ENCODE results near the gene HIRIP3.
A peak's percentile ranks its signal among the peaks of the same experiment; 100 is the strongest.

Gene HIRIP3

DNA sequence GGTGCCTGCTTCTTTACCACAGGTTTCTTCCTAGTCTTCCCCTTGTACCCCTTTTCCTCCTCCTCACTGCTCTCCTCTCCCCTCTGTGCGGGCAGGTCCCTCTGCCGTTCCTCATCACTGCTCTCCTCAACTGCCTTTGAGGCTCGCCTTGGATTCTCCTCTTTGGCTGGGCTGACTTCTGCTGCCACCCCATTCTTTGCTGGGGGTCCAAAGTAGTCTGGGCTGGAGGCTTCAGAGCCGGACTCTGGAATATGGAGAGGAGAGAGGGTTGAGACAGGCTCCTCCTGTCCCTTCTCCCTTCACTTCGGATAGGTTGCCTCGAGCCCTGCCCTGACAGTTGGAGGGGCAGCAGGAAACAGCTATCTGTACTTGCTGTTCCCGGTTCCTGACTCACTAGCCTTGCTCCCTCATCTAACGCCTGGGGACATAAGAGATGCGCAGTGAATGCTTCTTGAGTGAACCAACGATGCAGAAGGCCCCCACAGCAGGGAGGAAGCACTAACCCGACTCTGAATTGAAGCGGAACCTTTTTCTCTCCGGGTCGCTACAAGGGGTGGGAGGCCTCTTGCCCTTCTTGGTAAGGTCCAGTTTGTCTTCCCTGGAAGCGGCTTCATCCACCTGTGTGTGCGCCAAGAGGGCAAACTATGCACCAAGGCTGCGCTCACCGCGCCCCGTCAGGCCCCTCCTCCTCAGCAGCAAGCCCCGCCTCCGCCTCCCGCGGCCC is 655 bp downstream of the HIRIP3 start:
- TF ChIP-seq, protein P1, sequence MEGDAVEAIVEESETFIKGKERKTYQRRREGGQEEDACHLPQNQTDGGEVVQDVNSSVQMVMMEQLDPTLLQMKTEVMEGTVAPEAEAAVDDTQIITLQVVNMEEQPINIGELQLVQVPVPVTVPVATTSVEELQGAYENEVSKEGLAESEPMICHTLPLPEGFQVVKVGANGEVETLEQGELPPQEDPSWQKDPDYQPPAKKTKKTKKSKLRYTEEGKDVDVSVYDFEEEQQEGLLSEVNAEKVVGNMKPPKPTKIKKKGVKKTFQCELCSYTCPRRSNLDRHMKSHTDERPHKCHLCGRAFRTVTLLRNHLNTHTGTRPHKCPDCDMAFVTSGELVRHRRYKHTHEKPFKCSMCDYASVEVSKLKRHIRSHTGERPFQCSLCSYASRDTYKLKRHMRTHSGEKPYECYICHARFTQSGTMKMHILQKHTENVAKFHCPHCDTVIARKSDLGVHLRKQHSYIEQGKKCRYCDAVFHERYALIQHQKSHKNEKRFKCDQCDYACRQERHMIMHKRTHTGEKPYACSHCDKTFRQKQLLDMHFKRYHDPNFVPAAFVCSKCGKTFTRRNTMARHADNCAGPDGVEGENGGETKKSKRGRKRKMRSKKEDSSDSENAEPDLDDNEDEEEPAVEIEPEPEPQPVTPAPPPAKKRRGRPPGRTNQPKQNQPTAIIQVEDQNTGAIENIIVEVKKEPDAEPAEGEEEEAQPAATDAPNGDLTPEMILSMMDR (IDR thresholded peaks at IDR 0.05; ENCODE audit: unreplicated experiment in 3 of 3), result no peak
- Mint-ChIP-seq H3K27ac (peak overlapping the region; percentile 19 to 92 (median 92)), H3K9me3 (no peaks in the 10 kb centered on the region), H3K36me3 (ENCODE audit: low read depth) (peaks cover 27% of the 10 kb centered on the region), H3K27me3 (ENCODE audit: low read depth) (no peaks in the 10 kb centered on the region), H3K4me1 (peaks cover 24% of the 10 kb centered on the region), H3K4me3 (peak overlapping the region; percentile 98)

DNA sequence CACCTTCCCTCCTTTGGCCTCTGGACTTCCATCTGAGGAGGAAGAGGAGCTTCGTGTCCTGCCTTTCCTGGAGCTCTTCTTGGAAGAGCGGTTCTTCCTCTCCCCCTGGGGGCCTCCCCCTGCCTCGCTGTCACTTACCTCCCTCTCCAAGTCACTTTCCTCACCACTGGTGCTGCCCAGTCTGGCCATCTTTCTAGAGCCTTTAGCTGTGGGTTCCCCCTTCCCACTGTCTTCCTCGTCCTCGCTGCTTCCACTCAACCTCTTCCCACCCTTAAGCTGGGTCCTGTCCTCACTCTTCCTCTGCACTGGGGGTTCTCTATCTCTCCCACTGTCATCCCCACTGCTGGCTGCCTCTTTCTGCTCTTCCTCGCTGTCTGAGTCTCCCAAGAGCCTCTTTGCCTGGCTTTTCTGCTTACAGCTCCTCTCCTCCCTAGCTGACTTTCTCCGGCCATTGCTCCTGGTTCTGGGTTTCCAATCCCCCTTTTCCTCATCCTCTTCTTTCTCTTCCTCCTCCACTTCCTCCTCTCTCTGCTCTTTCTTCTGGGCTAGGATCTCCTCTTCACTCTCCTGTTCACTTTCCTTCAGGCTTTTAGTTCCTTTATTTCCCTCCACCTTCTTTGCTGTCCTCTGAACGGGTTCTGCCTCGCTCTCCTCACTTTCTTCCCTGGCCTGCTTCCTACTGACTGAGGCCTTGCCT is 1.4 kb downstream of the HIRIP3 start:
- H3K9me3 Mint-ChIP-seq, result no peaks in the 10 kb centered on the region
- peak overlapping the region; percentile 98 for H3K4me3 Mint-ChIP-seq
- H3K4me1 Mint-ChIP-seq, result peaks cover 24% of the 10 kb centered on the region
- TF ChIP-seq, protein P1 (IDR thresholded peaks at IDR 0.05; ENCODE audit: unreplicated experiment in 3 of 3), result no peak
- peak overlapping the region in 2 of 3 experiments; percentile 19 to 82 for H3K27ac Mint-ChIP-seq
- H3K27me3 Mint-ChIP-seq (ENCODE audit: low read depth), result no peaks in the 10 kb centered on the region
- H3K36me3 Mint-ChIP-seq (ENCODE audit: low read depth), result peaks cover 34% of the 10 kb centered on the region

DNA sequence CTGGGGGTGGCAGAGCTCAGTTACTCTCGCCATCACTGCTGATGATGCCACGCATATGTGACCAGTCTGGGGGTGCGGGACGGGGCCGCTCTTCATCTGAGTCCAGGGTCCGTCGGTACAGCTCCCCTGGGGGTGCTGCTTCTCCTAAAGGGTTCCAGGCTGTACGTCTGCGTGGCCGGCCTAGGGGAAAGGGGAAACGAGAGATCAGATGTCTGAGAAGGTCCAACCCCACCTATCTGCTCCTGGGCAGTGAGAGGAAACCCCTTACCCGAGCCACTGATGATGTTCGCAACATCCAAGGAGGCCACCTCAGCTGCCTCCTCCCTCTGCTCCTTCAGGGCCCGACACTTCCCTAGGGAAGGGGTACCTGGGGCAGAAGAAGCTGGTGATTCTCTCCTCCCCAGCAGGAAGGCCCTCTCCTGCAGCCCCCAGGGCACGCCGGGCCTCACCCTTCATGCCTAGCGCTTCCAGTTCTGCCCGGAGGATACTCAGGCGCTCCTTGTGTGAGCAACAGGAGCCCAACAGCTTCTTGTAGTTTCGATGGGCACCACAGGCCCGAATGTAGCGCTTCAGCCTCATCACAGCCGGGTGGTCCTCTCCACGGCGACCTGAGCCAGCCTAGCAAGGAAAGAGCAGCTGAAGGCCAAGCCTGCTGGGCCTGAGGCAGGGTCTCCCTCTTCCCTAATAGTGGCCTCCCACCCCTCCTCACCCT is 2.1 kb downstream of the HIRIP3 start:
- Mint-ChIP-seq H3K27me3 (ENCODE audit: low read depth) (no peaks in the 10 kb centered on the region), H3K4me1 (peaks cover 24% of the 10 kb centered on the region), H3K36me3 (ENCODE audit: low read depth) (peaks cover 36% of the 10 kb centered on the region), H3K4me3 (peak overlapping the region; percentile 60 to 98 (median 80)), H3K27ac (no peak overlapping the region), H3K9me3 (no peaks in the 10 kb centered on the region)
- TF ChIP-seq, protein P1 (IDR thresholded peaks at IDR 0.05; ENCODE audit: unreplicated experiment in 3 of 3), result no peak

DNA sequence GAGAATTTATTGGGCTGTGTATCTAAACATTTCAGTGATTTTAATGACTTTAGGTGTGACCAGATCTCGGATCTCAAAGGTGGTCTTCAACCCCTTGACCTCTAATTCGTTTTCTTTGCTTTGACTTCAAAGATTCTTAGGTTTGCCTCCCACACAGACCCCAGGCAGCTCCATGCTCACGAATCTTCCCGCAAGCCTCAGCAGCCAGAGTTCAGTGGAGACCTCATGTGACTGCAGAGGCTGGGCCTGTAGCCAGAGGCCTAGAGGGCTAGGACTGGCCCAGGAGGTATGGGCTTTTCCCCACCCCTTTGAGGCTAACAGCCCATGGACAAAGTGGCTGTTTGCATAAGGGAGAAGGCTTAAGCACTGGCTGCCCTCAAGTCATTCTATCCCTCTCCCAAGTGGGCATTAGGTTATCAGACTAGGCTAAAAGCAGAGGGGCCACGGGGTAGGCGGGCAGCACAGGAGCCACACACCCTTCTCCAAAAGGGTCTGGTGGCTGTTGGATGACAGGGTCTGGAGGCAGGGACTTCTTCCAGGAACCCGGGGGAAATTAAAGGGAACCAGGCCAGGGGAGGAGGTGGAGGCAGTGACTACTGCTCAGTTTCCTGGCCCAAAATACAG is 3.0 kb downstream of the HIRIP3 start:
- H3K27me3 Mint-ChIP-seq (ENCODE audit: low read depth), result no peaks in the 10 kb centered on the region

DNA sequence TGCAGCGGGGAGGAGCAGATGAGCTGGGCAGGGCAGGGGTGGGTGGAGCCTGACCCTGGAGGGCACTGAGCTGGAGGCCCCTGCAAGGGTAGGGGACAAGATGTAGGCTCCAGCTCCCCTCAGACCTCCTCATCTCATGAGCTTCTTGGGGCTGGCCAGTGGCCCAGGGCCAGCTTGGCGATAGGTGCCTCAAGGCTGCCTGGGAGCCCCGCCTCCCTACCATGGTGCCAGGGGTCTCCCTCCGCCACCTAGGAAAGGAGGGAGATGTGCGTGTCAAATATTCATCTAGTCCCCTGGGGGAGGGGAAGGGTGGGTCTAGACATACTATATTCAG is 3.9 kb downstream of the HIRIP3 start:
- Mint-ChIP-seq H3K9me3 (no peaks in the 10 kb centered on the region), H3K4me1 (peaks cover 19% of the 10 kb centered on the region), H3K27me3 (ENCODE audit: low read depth) (no peaks in the 10 kb centered on the region), H3K36me3 (ENCODE audit: low read depth) (peaks cover 38% of the 10 kb centered on the region), H3K27ac (no peak overlapping the region), H3K4me3 (no peak overlapping the region)
- TF ChIP-seq, protein P1 (IDR thresholded peaks at IDR 0.05; ENCODE audit: unreplicated experiment in 3 of 3), result no peak

More for the DNA sequence above, 3.0 kb downstream of the HIRIP3 start:
- H3K27ac Mint-ChIP-seq, result peak overlapping the region in 2 of 3 experiments; percentile 35 to 49
- H3K4me1 Mint-ChIP-seq, result peaks cover 24% of the 10 kb centered on the region
- peak overlapping the region; percentile 59 to 80 (median 60) for H3K4me3 Mint-ChIP-seq
- TF ChIP-seq, protein P1 (IDR thresholded peaks at IDR 0.05; ENCODE audit: unreplicated experiment in 3 of 3), result no peak
- H3K36me3 Mint-ChIP-seq (ENCODE audit: low read depth), result peaks cover 39% of the 10 kb centered on the region
- H3K9me3 Mint-ChIP-seq, result no peaks in the 10 kb centered on the region
